Osteocyte (in vitro differentiated cells): Measurements from ENCODE around the gene SGCE. TPM values are rescaled to one million over a fixed set of nuclear protein-coding genes. Genes with fewer than 3 reads are reported as not detected.
A peak's percentile ranks its signal among the peaks of the same experiment; 100 is the strongest.

Experiments
- DNase-seq: peaks from one replicate; pipeline ENCODE4 v3.0.0; 2021; ENCODE audit warnings: mixed read lengths; ENCODE audit not compliant: unreplicated experiment; ENCODE audit errors: extremely low spot score
- H3K27ac Mint-ChIP-seq: one replicate; pipeline ENCODE4 v1.8.0; 2021; ENCODE audit warnings: mild to moderate bottlenecking, mixed read lengths; ENCODE audit not compliant: unreplicated experiment
- H3K27me3 Mint-ChIP-seq: one replicate; pipeline ENCODE4 v1.8.0; 2021; ENCODE audit warnings: mixed read lengths; ENCODE audit not compliant: unreplicated experiment
- H3K36me3 Mint-ChIP-seq: one replicate; pipeline ENCODE4 v1.8.0; 2021; ENCODE audit warnings: mixed read lengths; ENCODE audit not compliant: unreplicated experiment
- H3K4me1 Mint-ChIP-seq: one replicate; pipeline ENCODE4 v1.8.0; 2021; ENCODE audit warnings: mixed read lengths; ENCODE audit not compliant: unreplicated experiment
- H3K4me3 Mint-ChIP-seq: one replicate; pipeline ENCODE4 v1.8.0; 2021; ENCODE audit warnings: mild to moderate bottlenecking, moderate library complexity, mixed read lengths; ENCODE audit not compliant: unreplicated experiment
- H3K9me3 Mint-ChIP-seq: one replicate; pipeline ENCODE4 v1.8.0; 2021; ENCODE audit warnings: mixed read lengths; ENCODE audit not compliant: unreplicated experiment
- total RNA-seq: library from RNA; stranded (reverse); gene quantifications from 2 replicates; pipeline ENCODE4 v1.2.1, GENCODE V29; 2021
- TF ChIP-seq, protein P1 (sequence below): fragments of 200-600 bp; sonication (generic); IDR thresholded peaks from 2 replicates; pipeline ENCODE4 v1.5.0; 2021; ENCODE audit warnings: antibody characterized with exemption, mild to moderate bottlenecking, moderate library complexity

The SGCE gene
- total RNA-seq, 1 donor from 2014 or later, result 85.6 TPM

DNA sequence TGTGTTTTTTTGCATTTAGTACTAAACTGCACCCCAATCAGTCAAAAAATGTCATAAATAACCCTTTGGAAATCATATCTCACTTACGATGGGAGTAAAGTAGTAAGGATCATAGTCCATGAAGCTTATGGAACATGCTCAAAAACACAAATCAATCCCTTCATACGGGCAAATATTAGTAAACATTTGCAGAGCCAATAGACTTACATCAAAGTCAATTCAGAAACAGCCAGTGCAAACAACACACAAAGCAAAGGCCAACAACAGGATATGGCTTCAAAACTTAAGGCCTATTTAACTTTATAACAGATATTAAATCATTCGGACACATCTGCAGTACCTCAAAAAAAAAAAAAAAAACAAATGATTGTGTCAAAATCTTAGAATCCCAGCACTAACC, 32.1 kb downstream of the SGCE start:
- no peaks in the 10 kb centered on the region for H3K27me3 Mint-ChIP-seq
- H3K9me3 Mint-ChIP-seq, result no peaks in the 10 kb centered on the region
- DNase-seq, result no peak
- H3K27ac Mint-ChIP-seq, result no peak overlapping the region
- TF ChIP-seq, protein P1, sequence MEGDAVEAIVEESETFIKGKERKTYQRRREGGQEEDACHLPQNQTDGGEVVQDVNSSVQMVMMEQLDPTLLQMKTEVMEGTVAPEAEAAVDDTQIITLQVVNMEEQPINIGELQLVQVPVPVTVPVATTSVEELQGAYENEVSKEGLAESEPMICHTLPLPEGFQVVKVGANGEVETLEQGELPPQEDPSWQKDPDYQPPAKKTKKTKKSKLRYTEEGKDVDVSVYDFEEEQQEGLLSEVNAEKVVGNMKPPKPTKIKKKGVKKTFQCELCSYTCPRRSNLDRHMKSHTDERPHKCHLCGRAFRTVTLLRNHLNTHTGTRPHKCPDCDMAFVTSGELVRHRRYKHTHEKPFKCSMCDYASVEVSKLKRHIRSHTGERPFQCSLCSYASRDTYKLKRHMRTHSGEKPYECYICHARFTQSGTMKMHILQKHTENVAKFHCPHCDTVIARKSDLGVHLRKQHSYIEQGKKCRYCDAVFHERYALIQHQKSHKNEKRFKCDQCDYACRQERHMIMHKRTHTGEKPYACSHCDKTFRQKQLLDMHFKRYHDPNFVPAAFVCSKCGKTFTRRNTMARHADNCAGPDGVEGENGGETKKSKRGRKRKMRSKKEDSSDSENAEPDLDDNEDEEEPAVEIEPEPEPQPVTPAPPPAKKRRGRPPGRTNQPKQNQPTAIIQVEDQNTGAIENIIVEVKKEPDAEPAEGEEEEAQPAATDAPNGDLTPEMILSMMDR, result no peak
- H3K36me3 Mint-ChIP-seq, result peaks cover 7% of the 10 kb centered on the region
- H3K4me3 Mint-ChIP-seq, result no peak overlapping the region
- peaks cover 15% of the 10 kb centered on the region for H3K4me1 Mint-ChIP-seq

DNA sequence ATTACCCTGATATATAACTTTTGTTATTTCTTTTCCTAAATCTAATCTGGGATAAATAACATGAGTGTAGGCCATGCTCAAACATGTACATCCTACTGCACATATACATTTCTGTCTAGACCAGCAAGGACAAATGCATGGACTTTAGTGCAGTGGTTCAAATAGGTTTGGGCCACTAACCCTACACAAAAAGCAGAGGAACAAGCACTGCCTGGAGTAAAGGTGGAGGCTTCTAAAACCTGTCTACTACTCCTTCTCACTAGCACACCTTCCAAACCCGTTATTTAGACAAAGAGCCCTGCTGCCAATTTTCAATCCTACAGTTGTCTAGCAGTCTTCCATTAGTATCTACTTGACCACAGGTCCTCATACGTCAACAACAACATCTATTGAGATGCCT, 34.8 kb downstream of the SGCE start:
- Mint-ChIP-seq H3K27ac (peak overlapping the region; percentile 90), H3K9me3 (no peaks in the 10 kb centered on the region), H3K4me1 (peaks cover 15% of the 10 kb centered on the region), H3K27me3 (no peaks in the 10 kb centered on the region), H3K4me3 (no peak overlapping the region), H3K36me3 (peaks cover 13% of the 10 kb centered on the region)
- TF ChIP-seq, protein P1, result no peak
- no peak for DNase-seq

DNA sequence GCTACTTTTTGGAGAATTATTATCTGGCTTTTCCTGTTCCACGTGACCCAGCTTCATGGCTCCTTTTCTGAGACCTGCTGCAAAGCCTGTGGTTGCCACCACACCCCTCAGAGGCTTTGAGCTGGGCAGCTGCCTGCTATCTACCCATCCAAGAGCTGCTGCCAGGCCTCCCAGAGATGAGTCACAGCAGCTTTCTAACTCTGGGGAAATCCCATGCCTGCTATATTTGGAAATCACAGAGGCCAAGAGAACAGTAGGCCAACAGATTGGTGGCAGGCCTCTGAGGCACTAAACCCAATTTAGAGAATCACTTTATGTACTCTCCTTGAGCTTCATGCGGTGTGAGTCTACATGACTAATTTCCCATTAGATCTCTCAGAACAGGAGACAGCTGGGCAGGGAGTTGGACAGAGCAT, 35.2 kb downstream of the SGCE start:
- peak overlapping the region; percentile 90 for H3K27ac Mint-ChIP-seq
- no peaks in the 10 kb centered on the region for H3K9me3 Mint-ChIP-seq
- DNase-seq, result peak; percentile 84
- no peak overlapping the region for H3K4me3 Mint-ChIP-seq
- peaks cover 16% of the 10 kb centered on the region for H3K36me3 Mint-ChIP-seq
- TF ChIP-seq, protein P1, result no peak
- H3K4me1 Mint-ChIP-seq, result peaks cover 15% of the 10 kb centered on the region
- no peaks in the 10 kb centered on the region for H3K27me3 Mint-ChIP-seq

DNA sequence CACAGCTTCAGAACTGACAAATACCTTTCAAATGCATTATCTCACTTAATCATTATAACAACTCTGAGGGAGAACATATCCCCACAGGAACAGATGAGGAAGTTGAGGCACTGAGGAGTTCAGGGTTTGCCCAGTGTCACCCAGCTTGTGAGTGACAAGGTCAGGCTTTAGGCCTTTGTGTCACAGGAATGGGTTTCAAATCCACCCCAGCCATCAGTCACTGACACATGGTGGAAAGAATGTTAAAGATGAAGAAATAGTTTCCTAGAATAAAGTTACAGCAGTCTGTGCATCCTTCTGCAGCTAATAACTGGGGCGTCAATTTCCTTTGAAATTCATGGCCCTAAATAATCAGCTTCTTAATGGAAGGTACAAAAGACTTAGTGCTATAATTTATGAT, 37.8 kb downstream of the SGCE start:
- peaks cover 19% of the 10 kb centered on the region for H3K36me3 Mint-ChIP-seq
- H3K4me3 Mint-ChIP-seq, result no peak overlapping the region
- TF ChIP-seq, protein P1, result no peak
- H3K4me1 Mint-ChIP-seq, result peaks cover 15% of the 10 kb centered on the region
- H3K27ac Mint-ChIP-seq, result no peak overlapping the region
- no peaks in the 10 kb centered on the region for H3K9me3 Mint-ChIP-seq
- H3K27me3 Mint-ChIP-seq, result no peaks in the 10 kb centered on the region
- DNase-seq, result no peak

DNA sequence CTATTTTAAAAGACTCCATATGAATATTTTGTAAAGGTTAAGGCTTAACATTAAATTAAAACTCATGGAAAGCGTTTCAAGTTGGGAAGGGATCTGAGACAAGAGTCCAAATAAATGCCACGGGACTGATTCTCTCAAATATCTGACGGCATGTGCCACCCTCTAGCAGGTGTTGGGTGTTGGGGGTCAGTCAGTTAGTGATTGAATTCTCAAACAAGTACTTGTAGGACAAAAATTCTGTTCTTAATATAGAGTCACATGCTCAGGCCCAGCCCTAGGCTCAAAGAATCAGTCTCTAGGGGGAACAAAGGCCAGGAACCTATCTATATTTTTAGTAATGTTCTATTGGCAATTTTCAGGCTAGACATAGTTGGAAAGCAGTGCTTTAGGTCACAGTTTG, 39.1 kb downstream of the SGCE start:
- Mint-ChIP-seq H3K36me3 (peaks cover 25% of the 10 kb centered on the region), H3K4me1 (peaks cover 12% of the 10 kb centered on the region), H3K9me3 (no peaks in the 10 kb centered on the region), H3K4me3 (no peak overlapping the region), H3K27me3 (no peaks in the 10 kb centered on the region), H3K27ac (no peak overlapping the region)
- TF ChIP-seq, protein P1, result no peak
- DNase-seq, result no peak
